GM18511 (cell line): ENCODE measurements around the gene SAXO1.
"Not testable (repeated sequence)": the region's sequence is repeated elsewhere in the genome, so short reads cannot be mapped to it uniquely, and the experiment has no call there.

Experiments
- ATAC-seq: cut with Tn5 transposase; IDR thresholded peaks from one replicate; pipeline ENCODE4 v1.9.1; 2021; ENCODE audit warnings: mild to moderate bottlenecking, moderate library complexity; ENCODE audit not compliant: unreplicated experiment

The SAXO1 gene

DNA sequence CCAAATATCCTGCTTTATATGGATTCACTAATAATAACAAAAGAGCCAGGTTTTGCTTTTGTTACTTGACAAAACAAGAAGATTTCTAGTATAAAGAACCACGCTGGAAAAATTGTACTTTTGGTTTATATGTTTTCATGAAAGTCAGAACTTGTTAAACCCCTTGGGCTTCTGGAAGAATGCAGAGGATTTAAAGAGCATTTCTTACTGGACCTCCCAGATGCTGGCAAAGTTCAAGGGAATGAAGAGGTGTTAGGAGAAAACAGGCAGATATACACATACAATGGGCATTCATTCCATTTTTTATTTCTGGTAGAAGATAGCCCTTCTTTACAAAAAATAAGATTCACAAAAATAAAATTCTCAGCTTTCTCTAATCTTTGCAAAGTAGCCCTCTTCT, 61.1 kb downstream of the SAXO1 start:
- no peak for ATAC-seq

DNA sequence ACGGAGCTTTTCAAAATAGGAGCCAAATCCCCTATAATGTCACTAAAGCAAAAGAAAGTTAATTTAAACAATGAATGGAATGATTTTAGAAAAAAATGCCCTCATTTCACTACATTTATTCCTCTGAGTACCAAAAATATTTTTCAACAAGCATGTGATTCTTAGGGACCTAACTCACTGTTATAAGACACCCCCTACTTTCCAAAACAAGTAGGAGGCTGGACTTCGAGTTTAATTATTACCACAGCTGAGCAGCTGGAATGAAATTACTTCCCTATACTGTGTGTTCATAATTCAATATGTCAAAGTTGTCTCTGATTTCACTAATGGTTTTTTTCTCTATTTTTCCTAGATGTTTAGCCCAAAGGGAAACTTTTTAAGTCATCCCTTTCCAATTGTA, 61.6 kb downstream of the SAXO1 start:
- ATAC-seq: no peak

DNA sequence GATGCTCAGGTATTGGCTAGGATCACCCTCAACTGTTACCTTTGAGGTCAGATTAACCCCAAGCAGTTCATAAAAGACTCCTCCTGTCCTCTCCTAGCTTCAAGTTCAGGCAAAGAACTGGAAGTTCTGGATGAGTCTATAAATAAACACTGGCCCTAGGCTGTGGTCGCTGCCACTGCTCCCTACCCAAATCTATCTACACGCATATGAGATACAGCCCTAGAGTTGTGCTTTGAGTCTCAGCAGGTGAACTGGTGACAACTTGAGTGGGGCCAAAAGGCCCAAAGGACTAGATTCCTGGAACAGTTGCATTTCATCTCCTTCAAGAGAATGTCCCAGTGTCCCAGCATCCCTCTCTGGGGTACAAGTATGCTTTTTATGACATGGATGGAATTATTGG, 62.6 kb downstream of the SAXO1 start:
- no peak for ATAC-seq

- ATAC-seq: no peak
Observed at GRCh38 chr9:18969128-18969527, 63.9 kb downstream of the SAXO1 start.

- ATAC-seq: no peak
Observed at GRCh38 chr9:18955626-18956025, 77.4 kb downstream of the SAXO1 start.

DNA sequence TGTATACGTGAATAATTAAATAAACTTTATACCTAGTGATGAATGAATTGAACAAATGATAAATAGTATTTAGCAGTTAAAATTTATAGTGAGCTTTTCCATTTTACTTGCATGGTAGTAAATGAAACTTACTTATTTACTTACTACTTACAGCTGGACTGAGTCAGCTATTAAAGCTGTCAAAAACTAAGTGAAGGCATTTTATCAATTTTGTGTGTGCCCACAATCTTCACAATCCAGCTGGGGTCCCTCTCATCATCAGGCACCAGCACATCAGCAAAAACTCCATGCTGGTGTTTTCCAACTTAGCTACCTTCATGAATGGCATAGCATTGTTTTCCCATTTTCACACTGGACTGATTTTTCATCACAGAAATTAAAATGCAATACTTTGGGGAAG, 81.1 kb downstream of the SAXO1 start:
- ATAC-seq: no peak

DNA sequence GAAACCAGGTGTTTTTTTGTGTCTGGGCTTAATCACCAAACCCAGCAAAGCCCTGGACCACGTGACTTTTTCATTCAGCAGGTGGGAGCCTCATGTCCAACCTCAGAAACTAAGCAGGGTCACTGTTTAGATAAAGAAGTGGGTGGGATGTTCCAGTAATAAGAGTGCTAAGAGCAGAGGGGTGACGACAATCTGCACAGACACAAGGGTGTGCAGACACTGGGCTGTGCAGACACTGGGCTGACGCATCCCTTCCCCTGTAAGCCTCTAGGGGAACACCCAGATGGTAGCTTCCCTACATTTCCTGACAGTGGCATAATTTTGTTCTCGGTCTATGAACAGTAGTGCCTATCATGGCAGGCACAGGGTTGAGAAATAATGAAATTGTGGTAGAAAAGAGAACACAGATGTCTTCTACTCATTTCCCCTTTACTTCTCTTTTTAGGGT, 85.1 kb downstream of the SAXO1 start:
- no peak for ATAC-seq

DNA sequence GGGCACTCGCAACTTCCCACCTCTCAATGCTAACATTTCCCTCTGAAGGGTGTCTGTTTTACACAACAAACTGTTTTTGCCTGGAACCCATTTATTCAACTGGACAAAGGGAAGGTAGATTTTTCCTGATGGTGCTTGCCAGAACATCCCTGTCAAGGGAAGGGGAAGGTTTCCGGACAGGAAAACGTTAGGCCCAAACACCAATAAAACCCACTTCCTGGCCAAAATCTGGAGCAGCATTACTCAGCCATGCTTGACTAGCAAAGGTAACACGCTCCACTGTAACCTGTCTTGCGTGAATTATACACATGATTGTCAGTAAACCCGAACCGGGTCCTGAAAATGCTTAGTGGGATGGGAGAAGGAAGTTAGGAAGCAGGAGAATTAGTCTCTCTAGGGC, 90.2 kb downstream of the SAXO1 start:
- ATAC-seq: no peak

DNA sequence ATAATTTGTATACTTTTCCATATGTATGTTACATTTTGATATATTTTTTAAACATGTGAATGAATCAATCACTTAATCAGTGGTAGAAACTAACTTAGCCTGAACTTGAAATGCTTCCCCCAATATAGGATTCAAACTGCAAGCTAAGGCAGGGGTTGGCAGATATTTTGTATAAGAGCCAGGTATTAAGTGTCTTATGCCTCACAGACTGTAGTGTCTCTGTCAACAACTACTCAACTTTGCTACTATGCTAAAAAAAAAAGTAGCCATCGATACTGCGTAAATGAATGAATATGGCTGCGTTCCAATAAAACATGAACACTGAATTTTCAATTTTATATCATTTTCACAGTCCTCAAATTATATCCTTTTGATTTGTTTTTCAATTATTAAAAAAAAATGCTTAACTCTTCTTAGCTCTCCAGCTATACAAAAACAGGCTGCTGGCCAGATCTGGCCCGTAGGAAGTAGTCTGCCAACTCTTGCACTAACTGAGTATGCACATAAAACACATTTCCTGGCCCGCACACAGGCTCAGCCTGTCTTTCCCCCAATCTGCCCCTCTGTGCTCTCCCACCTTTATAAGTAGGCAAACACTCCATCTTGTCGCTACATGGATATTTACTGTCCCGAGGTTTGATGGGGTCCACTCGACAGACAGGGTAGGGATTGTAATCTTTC, 91.8 kb downstream of the SAXO1 start:
- no peak for ATAC-seq

DNA sequence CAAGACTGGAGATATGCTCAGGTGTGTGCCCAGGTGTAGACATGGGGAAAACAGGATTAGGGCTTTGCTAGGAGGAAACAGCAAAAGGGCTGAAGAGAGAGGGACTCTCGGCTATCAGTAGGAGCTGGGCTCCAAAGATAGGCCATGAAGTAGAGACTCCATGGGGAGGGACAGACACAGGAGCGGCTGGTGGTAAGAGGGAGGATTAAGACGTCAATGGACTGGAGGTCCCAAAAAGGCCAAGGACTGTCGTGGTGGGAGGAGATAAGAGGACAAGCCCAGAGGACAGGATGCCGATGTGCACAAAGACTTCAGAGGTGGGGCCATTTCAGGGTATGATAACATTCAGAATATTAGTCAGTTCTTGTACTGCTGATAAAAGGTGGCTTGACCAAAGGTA, 93.1 kb downstream of the SAXO1 start:
- ATAC-seq: no peak

DNA sequence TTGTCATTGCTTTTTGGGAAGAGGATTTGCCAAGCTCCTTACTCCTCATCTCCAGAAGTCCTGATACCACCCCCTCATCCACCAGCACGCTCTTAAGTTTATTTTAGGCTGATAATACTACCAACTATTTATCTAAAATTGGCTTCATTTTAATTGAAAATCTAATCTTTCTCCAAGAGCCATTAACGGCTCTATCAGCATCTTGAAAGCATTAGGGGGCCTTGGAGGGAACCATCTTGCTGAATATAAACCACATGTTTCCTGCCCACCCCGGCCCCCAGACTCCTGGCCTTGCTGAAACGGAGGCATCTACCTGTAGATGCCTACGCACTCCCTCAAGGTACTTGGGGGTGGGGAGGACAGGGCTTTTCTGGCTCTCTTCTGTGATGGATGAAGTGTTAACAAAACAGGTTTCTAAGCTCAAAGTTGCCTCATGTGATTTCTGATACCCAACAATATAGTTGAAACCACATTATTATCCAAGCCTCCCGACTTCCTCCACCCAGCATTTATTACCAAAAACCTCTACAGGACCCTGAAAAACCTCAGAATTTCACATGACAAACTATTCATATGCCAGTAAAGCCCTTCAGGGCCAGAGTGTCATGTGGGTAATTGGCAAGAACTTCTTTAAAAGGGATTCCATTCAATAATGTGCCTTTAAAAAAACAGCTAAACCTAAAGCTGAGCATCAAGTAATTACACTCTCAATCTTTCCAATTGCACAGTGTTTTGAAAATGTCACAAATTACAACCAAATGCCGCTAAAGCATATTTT, 96.7 kb downstream of the SAXO1 start:
- no peak for ATAC-seq

DNA sequence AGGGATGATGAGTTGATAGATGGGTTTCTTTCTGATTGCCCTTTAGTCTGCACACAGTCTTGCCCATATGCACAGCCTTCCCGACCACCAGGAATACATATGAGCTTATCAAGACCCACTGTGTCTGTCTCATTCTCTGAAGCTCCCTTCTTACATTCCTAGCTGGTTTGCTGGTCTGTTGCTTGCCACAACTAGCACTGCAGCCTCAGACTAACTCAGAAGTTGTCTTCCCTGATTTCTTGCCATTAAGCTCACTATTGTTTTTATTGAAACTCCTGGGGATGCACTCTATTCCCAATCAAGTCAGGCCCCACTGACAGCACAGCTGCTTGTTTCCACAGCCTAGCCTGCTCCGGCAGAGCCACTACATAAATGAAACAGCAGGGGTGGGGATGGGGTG, 97.5 kb downstream of the SAXO1 start:
- ATAC-seq: no peak

GRCh38 chr9:18930611-18931010, 102.4 kb downstream of the SAXO1 start:
- not testable (repeated sequence) for ATAC-seq

DNA sequence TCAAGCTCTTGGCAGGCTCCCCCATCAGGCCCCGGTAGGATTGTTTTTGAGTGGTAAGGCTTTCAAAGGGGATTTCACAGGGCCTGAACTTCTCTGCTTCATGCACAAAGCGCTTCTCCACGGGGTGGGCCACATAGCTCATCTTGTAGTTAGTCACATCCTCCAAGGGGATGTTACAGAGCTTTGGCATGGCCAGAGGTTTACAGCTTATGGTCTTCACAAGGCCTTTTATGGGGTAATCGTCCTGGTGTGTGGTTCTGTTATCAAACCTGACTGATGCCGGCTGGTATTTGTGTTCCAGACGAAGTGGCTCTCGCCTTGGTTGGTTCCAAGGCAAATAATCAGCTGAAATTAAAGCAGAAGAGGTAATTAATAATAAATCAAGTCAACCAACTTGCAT, 104.3 kb downstream of the SAXO1 start:
- ATAC-seq: no peak

DNA sequence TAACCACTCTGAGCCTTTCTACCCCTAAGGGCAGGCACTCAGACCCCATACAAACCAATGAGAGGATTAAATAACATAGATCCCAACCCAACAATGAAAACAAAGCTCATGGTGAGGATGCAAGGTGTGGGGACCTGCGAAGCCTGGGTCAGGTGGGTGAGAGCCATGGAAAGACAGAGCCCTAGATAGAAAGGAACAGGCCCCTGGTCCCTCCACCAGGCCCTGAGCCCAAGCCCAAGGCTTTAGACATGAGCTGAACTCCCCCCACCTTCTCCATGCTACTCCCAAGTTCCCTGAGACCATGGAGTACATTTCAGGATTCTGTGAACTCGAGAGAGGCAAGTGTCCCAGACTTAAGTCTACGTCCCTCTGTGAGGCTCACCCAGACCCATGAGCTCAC, 106.5 kb downstream of the SAXO1 start:
- ATAC-seq: no peak

GRCh38 chr9:18925880-18926279, 107.1 kb downstream of the SAXO1 start:
- no peak for ATAC-seq

DNA sequence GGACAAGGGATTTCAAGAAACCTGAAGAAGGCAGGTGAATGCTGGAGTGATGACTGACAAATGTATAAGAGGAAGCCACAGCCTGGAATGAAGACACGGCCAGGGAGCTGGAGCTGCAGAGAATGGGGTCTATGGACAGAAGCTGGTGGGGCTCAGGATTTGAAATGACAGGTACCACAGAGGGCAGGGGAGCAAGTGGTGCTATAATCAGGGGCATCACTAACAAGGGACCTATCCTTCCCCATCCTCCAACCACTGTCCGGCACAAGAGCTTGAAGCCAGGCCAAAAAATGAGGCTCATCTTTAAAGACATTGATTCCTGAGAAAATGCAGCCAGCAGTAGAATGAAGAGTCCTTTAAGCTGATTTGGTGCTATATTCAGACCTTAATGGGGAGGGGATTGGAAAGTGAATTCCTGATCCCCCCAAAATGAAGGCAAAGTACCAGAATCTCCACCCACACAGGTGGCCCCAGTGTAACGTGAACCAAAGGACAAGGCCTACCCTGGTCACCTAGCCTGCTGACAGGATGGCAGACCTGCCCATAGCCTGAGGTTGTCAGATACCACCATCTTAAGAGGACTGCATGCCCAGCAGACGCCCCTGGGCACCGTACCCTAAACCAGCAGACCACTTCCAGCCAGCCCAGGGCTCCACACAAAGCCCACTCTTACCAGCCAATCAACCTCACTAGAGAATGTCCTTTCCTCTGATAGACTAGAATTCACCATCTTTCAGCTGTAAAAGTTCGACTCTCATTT, 109.2 kb downstream of the SAXO1 start:
- no peak for ATAC-seq

DNA sequence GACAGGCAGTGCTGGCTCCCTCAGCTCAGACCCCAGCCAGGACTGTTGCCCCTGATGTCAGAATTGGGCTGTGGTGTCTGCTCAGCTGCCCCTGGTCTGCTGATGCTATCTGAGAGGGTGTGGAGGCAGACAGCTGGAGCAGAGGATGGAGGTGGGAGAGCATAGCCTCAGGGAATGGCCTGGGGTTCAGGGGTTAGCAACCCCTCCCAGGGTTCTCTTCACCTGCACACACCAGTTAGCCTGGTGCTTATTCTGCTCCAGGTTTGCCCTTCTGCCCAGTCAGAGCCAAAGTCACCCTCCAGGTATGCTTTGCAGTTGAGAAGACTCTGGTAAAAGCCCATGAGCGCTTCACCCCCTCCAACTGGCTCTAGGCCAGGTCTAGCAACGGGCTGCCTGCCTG, 109.8 kb downstream of the SAXO1 start:
- no peak for ATAC-seq

DNA sequence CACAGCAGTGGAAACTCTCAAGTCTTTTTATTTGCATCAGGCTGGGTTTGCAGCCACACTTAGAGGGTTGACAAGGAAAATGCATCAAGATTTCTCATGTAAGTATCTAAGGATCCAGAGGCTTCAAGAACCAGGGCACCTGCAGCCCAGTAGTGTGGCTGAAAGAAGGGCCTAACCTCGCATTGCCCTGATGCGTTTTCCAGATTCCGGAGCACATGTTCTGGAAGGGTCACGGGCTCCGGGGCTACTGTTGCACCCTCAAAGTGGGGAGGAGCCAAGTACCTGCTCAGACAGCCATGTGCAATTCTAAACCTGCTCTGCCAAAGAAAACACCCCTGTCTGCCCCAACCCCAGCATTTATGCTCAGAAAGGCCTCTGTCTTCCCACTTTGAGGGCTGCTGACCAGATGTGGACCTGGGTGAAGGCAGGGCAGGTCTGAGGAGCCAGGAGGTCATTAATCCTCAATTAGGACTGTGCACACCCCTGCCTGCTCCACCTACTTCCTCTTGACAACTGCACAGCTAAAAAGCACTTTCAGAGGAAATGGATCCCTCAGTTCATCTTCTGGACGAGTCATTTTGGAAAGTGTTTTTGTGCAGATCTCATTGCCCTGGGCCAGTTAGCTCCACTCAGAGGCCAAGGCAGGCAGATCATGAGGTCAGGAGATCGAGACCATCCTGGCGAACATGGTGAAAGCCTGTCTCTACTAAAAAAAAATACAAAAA, 110.7 kb downstream of the SAXO1 start:
- no peak for ATAC-seq

GRCh38 chr9:18921366-18922075, 111.5 kb downstream of the SAXO1 start:
- no peak for ATAC-seq
